ENCODE results near the gene B3GNT9.

GRCh38 chr16:67184995-67185650 is 34.3 kb upstream of the B3GNT9 start:
- TF ChIP-seq SIN3A (IDR thresholded peaks at IDR 0.05; ENCODE audit: borderline replicate concordance, insufficient read depth, low read depth, low read length) (peak; percentile 77; the same call in 1 of the 2 replicates), CTCF (IDR thresholded peaks at IDR 0.05) (peak; percentile 84; the same call in 1 of the 2 replicates), TCF7L2 (IDR thresholded peaks at IDR 0.05; ENCODE audit: low read depth, low read length) (no peak), POLR2AphosphoS5 (IDR thresholded peaks at IDR 0.05; ENCODE audit: low read depth, low read length) (no peak), REST (IDR thresholded peaks at IDR 0.05; ENCODE audit: insufficient read depth in 1 of 2, low read depth in 2 of 2, low read length in 1 of 2) (peak; percentile 95 to 99)

Data from Panc1 (cell line).